ENCODE measurements around the gene TSPAN18.

DNA sequence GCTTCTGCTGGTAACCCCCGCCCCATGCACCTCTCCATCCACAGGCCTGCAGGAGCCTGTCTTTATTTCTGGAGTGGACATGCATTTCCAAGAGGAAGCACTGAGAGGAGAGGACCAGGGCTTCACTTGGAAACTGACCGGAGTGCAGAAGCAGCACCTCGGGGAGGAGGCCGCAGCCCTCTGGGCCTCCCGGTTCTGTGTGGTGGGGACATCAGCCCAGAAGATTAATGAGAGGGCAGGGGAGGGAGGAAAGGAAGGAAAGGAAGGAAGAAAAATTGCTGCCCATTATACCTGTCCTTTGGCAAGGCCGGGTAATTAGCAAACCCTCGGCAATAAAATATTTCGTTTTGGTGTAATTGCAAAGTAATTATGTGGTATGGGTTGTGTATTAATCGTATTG is 126.9 kb downstream of the TSPAN18 start:
- no peak for TF ChIP-seq POLR2A (IDR thresholded peaks at IDR 0.05)
- no peak for TF ChIP-seq CTCF (IDR thresholded peaks at IDR 0.05)
- TF ChIP-seq POLR2AphosphoS5 (IDR thresholded peaks at IDR 0.05; ENCODE audit: insufficient read depth in 1 of 2, low read depth in 1 of 2): no peak

Measured in vagina (tissue), 2 donors.